Thyroid gland (tissue), 4 donors: ENCODE results near the gene AGBL5. TPM values are rescaled to one million over a fixed set of nuclear protein-coding genes. Genes with fewer than 3 reads are reported as not detected.

Source experiments
- DNase-seq, 2 donors: peaks; one replicate each; pipeline ENCODE4 v3.0.0-alpha.2; 2019
- H3K27ac ChIP-seq, 3 donors: fragments of 200-600 bp; sonication (generic); 1 replicate in 2 of 3; 2 replicates in 1 of 3; pipeline ENCODE4 v1.5.1; 2016 to 2019; ENCODE audit warnings: mild to moderate bottlenecking in 1 of 3, moderate library complexity in 1 of 3
- H3K27me3 ChIP-seq: fragments of 200-600 bp; sonication (generic); one replicate; pipeline ENCODE4 v1.5.1; 2019
- H3K36me3 ChIP-seq, 2 donors: fragments of 200-600 bp; sonication (generic); one replicate each; pipeline ENCODE4 v1.5.1; 2016 to 2019
- H3K4me1 ChIP-seq, 2 donors: fragments of 200-600 bp; sonication (generic); one replicate each; pipeline ENCODE4 v1.5.1; 2017 to 2019
- H3K4me3 ChIP-seq, 3 donors: fragments of 200-600 bp; sonication (generic); replicated peaks in 1 of 3; 1 replicate in 2 of 3; 2 replicates in 1 of 3; pipeline ENCODE4 v1.5.1; 2016; ENCODE audit warnings: mild to moderate bottlenecking in 1 of 3
- H3K9me3 ChIP-seq: fragments of 200-600 bp; sonication (generic); one replicate; pipeline ENCODE4 v1.5.1; 2017
- POLR2A ChIP-seq, 2 donors: fragments of 450-650 bp; IDR thresholded peaks; one replicate each; pipeline ENCODE4 v1.6.1; 2017; ENCODE audit warnings: antibody characterized with exemption in 2 of 2, mild to moderate bottlenecking in 2 of 2, moderate library complexity in 1 of 2
- WGBS, 2 donors: methylation state at CpG; one replicate each; pipeline ENCODE4 v1.1.5; 2017; 5-methylcytosine and 5-hydroxymethylcytosine counted together
- intact Hi-C: fragments of 100-400 bp; cut with DNase I; formaldehyde crosslinking; loops from one replicate; pipeline ENCODE4 v1.15.1; 2023
- total RNA-seq, 4 donors: library from RNA; depleted of rRNA; stranded (reverse); fragments of >200 nt; gene quantifications; one replicate each; pipeline ENCODE4 v1.2.3, GENCODE V29; 2016
- TF ChIP-seq, protein P1 (sequence below), 6 experiments: fragments of 200-600 bp in 3 of 6; fragments of 450-650 bp in 3 of 6; sonication (generic) in 3 of 6; IDR thresholded peaks; one replicate each; pipeline ENCODE4 v1.5.1; 2016 to 2019; ENCODE audit warnings: antibody characterized with exemption in 6 of 6, mild to moderate bottlenecking in 2 of 6, inconsistent platforms in 1 of 6, moderate library complexity in 1 of 6

AGBL5 gene
- total RNA-seq, 4 donors from 2014 or later = 29.1 to 40.0 (median 31.6) TPM

DNA sequence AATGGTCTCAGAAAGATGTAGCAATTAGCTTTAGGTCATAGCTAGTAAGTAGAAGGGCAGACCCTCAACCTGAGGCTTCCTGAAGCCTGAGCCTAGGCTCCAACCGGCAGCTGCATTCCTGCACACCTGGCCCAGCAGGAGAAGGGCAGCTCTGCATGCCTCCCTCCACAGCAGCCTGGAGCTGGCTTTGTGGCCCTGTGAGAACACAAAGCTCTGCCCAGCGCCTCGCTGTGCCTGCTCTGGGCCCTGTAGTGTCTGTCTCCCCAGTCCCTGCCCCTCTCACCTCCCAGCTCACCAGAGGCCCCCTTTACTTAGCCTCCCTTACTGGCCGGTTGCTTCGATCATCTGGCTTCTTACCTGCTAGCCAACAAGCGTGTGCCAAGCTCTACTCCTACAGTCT lies 12.0 kb upstream of the AGBL5 start:
- DNase-seq = no peak
- Histone ChIP-seq H3K4me1 (peaks cover 14 to 27% of the 10 kb centered on the region in 2 donors), H3K9me3 (no peaks in the 10 kb centered on the region), H3K27ac (no peak overlapping the region), H3K27me3 (no peaks in the 10 kb centered on the region), H3K4me3 (no peak overlapping the region), H3K36me3 (peaks cover 66 to 67% of the 10 kb centered on the region in 2 donors)
- WGBS, 2 donors = 93% methylated on average over 6 of the region's 6 CpGs
- TF ChIP-seq, protein P1, sequence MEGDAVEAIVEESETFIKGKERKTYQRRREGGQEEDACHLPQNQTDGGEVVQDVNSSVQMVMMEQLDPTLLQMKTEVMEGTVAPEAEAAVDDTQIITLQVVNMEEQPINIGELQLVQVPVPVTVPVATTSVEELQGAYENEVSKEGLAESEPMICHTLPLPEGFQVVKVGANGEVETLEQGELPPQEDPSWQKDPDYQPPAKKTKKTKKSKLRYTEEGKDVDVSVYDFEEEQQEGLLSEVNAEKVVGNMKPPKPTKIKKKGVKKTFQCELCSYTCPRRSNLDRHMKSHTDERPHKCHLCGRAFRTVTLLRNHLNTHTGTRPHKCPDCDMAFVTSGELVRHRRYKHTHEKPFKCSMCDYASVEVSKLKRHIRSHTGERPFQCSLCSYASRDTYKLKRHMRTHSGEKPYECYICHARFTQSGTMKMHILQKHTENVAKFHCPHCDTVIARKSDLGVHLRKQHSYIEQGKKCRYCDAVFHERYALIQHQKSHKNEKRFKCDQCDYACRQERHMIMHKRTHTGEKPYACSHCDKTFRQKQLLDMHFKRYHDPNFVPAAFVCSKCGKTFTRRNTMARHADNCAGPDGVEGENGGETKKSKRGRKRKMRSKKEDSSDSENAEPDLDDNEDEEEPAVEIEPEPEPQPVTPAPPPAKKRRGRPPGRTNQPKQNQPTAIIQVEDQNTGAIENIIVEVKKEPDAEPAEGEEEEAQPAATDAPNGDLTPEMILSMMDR (IDR thresholded peaks at IDR 0.05) = no peak
- no peak for TF ChIP-seq POLR2A (IDR thresholded peaks at IDR 0.05)
- intact Hi-C loops = no loop called here

- H3K27me3 ChIP-seq = no peaks in the 10 kb centered on the region
- H3K27ac ChIP-seq = no peak overlapping the region
- no peak for DNase-seq
- intact Hi-C loops = no loop called here
- WGBS, 2 donors = 90 to 96% methylated on average over 6 to 7 of the region's 7 CpGs
- no peak overlapping the region for H3K4me3 ChIP-seq
- H3K36me3 ChIP-seq = peaks cover 66 to 67% of the 10 kb centered on the region in 2 donors
- H3K9me3 ChIP-seq = no peaks in the 10 kb centered on the region
- H3K4me1 ChIP-seq = peaks cover 10 to 23% of the 10 kb centered on the region in 2 donors
- TF ChIP-seq, protein P1 (IDR thresholded peaks at IDR 0.05) = no peak
These were observed 11.6 kb upstream of the AGBL5 start for GRCh38 chr2:27039871-27040270.

GRCh38 chr2:27040282-27040681 lies 11.2 kb upstream of the AGBL5 start:
- Histone ChIP-seq H3K4me3 (no peak overlapping the region), H3K36me3 (peaks cover 62 to 63% of the 10 kb centered on the region in 2 donors), H3K27ac (no peak overlapping the region), H3K27me3 (no peaks in the 10 kb centered on the region), H3K9me3 (no peaks in the 10 kb centered on the region), H3K4me1 (peaks cover 9 to 21% of the 10 kb centered on the region in 2 donors)
- no peak for DNase-seq
- 95 to 96% methylated on average over 3 to 8 of the region's 8 CpGs for WGBS, 2 donors
- TF ChIP-seq, protein P1 (IDR thresholded peaks at IDR 0.05) = no peak
- TF ChIP-seq POLR2A (IDR thresholded peaks at IDR 0.05) = no peak
- intact Hi-C loops = no loop called here

- intact Hi-C loops = no loop called here
- Histone ChIP-seq H3K36me3 (peaks cover 47 to 48% of the 10 kb centered on the region in 2 donors), H3K4me1 (peaks cover 9 to 21% of the 10 kb centered on the region in 2 donors), H3K27ac (peak overlapping the region; percentile 49 to 72 (median 67)), H3K27me3 (no peaks in the 10 kb centered on the region), H3K9me3 (no peaks in the 10 kb centered on the region), H3K4me3 (no peak overlapping the region)
- DNase-seq = peak; percentile 60 to 61
- no peak for TF ChIP-seq POLR2A (IDR thresholded peaks at IDR 0.05)
- TF ChIP-seq, protein P1 (IDR thresholded peaks at IDR 0.05) = no peak
- WGBS, 2 donors = 48% methylated on average over 5 of the region's 5 CpGs
These were observed 9.7 kb upstream of the AGBL5 start for GRCh38 chr2:27041752-27042151.

DNA sequence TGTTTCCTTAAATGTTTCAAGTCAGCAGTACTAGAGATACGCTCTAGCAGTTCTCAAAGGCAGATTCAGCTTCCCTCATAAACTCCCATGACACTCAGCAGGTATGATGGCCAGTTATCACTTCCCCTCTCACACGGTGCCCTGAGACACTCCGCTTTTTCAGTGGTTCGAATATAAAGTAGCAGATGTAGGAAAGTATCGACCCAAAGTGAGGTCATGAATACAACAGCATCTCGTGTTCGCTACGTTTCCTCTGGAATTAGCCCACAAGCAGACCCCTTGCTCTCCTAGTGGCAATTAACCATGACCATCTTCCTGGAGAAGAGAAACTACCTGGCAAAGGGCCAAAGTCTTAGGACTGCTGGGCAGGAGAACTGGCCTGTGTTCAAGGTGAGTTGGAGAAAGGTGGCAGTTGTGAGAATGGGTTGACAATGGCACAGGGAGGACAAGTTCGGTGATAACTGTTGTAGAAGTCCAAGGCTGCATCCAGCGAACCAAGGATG lies 9.3 kb upstream of the AGBL5 start:
- Histone ChIP-seq H3K27me3 (no peaks in the 10 kb centered on the region), H3K4me3 (no peak overlapping the region), H3K9me3 (no peaks in the 10 kb centered on the region), H3K27ac (peak overlapping the region; percentile 49 to 72 (median 67)), H3K36me3 (peaks cover 43% of the 10 kb centered on the region in 2 donors), H3K4me1 (peaks cover 9 to 21% of the 10 kb centered on the region in 2 donors)
- intact Hi-C loops = no loop called here
- TF ChIP-seq POLR2A (IDR thresholded peaks at IDR 0.05) = no peak
- TF ChIP-seq, protein P1 (IDR thresholded peaks at IDR 0.05) = no peak
- WGBS, 2 donors = 36 to 57% methylated on average over 10 of the region's 10 CpGs
- peak; percentile 46 to 53 for DNase-seq
